Measurements from ENCODE around the gene HTR7. TPM values are rescaled to one million over a fixed set of nuclear protein-coding genes. Genes with fewer than 3 reads are reported as not detected.
"Not testable (repeated sequence)": the region's sequence is repeated elsewhere in the genome, so short reads cannot be mapped to it uniquely, and the experiment has no call there.

Gene HTR7
- 1.3 TPM for polyA plus RNA-seq (2013, experiment 1 of 2)
- polyA plus RNA-seq (2013, experiment 2 of 2), result 1.2 TPM

- peaks cover 6% of the 10 kb centered on the region for H3K9me3 ChIP-seq (ENCODE audit: control insufficient read depth, low read length)
- no peak within 1 kb of the TSS for H3K27ac ChIP-seq (ENCODE audit: low read length, poor library complexity, severe bottlenecking)
- peak within 1 kb of the TSS in 1 of 2 experiments; percentile 39 for H3K14ac ChIP-seq (ENCODE audit: low read length in 2 of 2)
- peak; percentile 59 for DNase-seq
- H2BK5ac ChIP-seq (ENCODE audit: low read depth, low read length, poor library complexity, severe bottlenecking), result no peak within 1 kb of the TSS
- peak within 1 kb of the TSS; percentile 56 to 71 for H3K4ac ChIP-seq (ENCODE audit: low read depth in 1 of 2, low read length in 2 of 2)
- H3K23ac ChIP-seq (ENCODE audit: low read length in 2 of 2), result peak within 1 kb of the TSS in 1 of 2 experiments; percentile 73
- peak within 1 kb of the TSS; percentile 66 for H4K8ac ChIP-seq (ENCODE audit: low read length)
- peak within 1 kb of the TSS; percentile 84 for H2BK120ac ChIP-seq (ENCODE audit: low read depth, low read length)
- peaks cover 7 to 34% of the 10 kb centered on the region in 2 experiments for H3K27me3 ChIP-seq (ENCODE audit: control insufficient read depth in 1 of 2, insufficient read depth in 1 of 2, low read length in 2 of 2)
- H3K9ac ChIP-seq (ENCODE audit: low read length), result peak within 1 kb of the TSS; percentile 78
- H3K36me3 ChIP-seq (ENCODE audit: control insufficient read depth in 1 of 2, insufficient read depth in 2 of 2, low read depth in 1 of 2, low read length in 2 of 2), result no peaks in the 10 kb centered on the region
- no peak within 1 kb of the TSS for H2AK5ac ChIP-seq (ENCODE audit: low read length, severe bottlenecking)
- peak within 1 kb of the TSS; percentile 56 for H2AFZ ChIP-seq (ENCODE audit: low read depth, low read length)
- peak within 1 kb of the TSS; percentile 77 for H2BK15ac ChIP-seq (ENCODE audit: low read depth, poor library complexity, severe bottlenecking)
- H4K91ac ChIP-seq (ENCODE audit: low read length), result peak within 1 kb of the TSS; percentile 23
- peak within 1 kb of the TSS; percentile 95 for H3K4me2 ChIP-seq (ENCODE audit: low read length, poor library complexity, severe bottlenecking)
- H3K18ac ChIP-seq (ENCODE audit: low read depth in 1 of 2, low read length in 2 of 2), result peak within 1 kb of the TSS; percentile 67 to 92
- peaks cover 7% of the 10 kb centered on the region for H3K4me1 ChIP-seq (ENCODE audit: control insufficient read depth, insufficient read depth, low read depth, low read length)
- no peaks in the 10 kb centered on the region for H3K79me1 ChIP-seq (replicated peaks; ENCODE audit: low read length, poor library complexity, severe bottlenecking)
- peak within 1 kb of the TSS in 1 of 2 experiments; percentile 54 for H2BK12ac ChIP-seq (ENCODE audit: low read length in 2 of 2)
- WGBS, result under 1% methylated on average over 77 of the region's 104 CpGs
- H3K4me3 ChIP-seq (ENCODE audit: insufficient read depth in 1 of 2, low read depth in 1 of 2, low read length in 2 of 2), result peak within 1 kb of the TSS; percentile 76 to 82
These were observed at the start of gene HTR7 for GRCh38 chr10:90857635-90858460. Gene HTR7 (minus strand): TSS chr10:90858039. CDS start chr10:90857671, 368 bp downstream.

DNA sequence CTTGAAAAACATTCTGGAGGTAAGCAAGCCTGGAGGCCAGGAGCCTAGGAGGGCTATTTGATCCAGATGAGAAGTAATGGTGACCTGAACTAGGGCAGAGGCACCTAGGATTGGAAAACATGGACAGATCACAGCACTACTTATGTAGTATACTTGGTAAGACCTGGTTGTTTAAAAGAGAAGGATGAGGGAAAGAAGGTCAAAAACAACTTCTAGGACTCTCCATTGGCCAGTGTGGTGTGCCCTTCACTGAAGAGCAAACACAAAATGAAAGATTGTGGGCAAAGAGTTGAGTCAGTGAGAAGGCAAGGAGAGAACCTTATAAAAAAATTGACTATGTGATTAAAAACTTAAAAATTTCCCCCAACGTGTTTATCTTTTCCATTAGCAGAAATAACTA lies 48.8 kb upstream of the HTR7 start:
- Histone ChIP-seq H3K4me2 (ENCODE audit: low read length, poor library complexity, severe bottlenecking) (no peak overlapping the region), H3K36me3 (ENCODE audit: control insufficient read depth in 1 of 2, insufficient read depth in 2 of 2, low read depth in 1 of 2, low read length in 2 of 2) (peaks cover 5 to 29% of the 10 kb centered on the region in 2 experiments), H3K4me3 (ENCODE audit: insufficient read depth in 1 of 2, low read depth in 1 of 2, low read length in 2 of 2) (no peak overlapping the region), H3K4ac (ENCODE audit: low read depth in 1 of 2, low read length in 2 of 2) (no peak overlapping the region), H2BK15ac (ENCODE audit: low read depth, poor library complexity, severe bottlenecking) (no peak overlapping the region), H3K79me1 (replicated peaks; ENCODE audit: low read length, poor library complexity, severe bottlenecking) (no peaks in the 10 kb centered on the region), H3K27me3 (ENCODE audit: control insufficient read depth in 1 of 2, insufficient read depth in 1 of 2, low read length in 2 of 2) (no peaks in the 10 kb centered on the region), H3K18ac (ENCODE audit: low read depth in 1 of 2, low read length in 2 of 2) (no peak overlapping the region), H2AK5ac (ENCODE audit: low read length, severe bottlenecking) (no peak overlapping the region), H4K8ac (ENCODE audit: low read length) (no peak overlapping the region), H3K27ac (ENCODE audit: low read length, poor library complexity, severe bottlenecking) (no peak overlapping the region), H3K9me3 (ENCODE audit: control insufficient read depth, low read length) (no peaks in the 10 kb centered on the region), H2BK5ac (ENCODE audit: low read depth, low read length, poor library complexity, severe bottlenecking) (no peak overlapping the region), H4K91ac (ENCODE audit: low read length) (no peak overlapping the region), H3K9ac (ENCODE audit: low read length) (no peak overlapping the region), H2AFZ (ENCODE audit: low read depth, low read length) (no peak overlapping the region), H2BK12ac (ENCODE audit: low read length in 2 of 2) (no peak overlapping the region), H3K14ac (ENCODE audit: low read length in 2 of 2) (no peak overlapping the region), H3K23ac (ENCODE audit: low read length in 2 of 2) (no peak overlapping the region), H3K4me1 (ENCODE audit: control insufficient read depth, insufficient read depth, low read depth, low read length) (no peaks in the 10 kb centered on the region), H2BK120ac (ENCODE audit: low read depth, low read length) (no peak overlapping the region)
- no peak for DNase-seq
- no CpG with 5 or more reads among the region's 1 CpG for WGBS

GRCh38 chr10:90905925-90906324 lies 48.1 kb upstream of the HTR7 start:
- no peak overlapping the region for H3K9ac ChIP-seq (ENCODE audit: low read length)
- no peaks in the 10 kb centered on the region for H3K4me1 ChIP-seq (ENCODE audit: control insufficient read depth, insufficient read depth, low read depth, low read length)
- H3K18ac ChIP-seq (ENCODE audit: low read depth in 1 of 2, low read length in 2 of 2), result no peak overlapping the region
- H2BK120ac ChIP-seq (ENCODE audit: low read depth, low read length), result no peak overlapping the region
- no peak overlapping the region for H3K14ac ChIP-seq (ENCODE audit: low read length in 2 of 2)
- H2AFZ ChIP-seq (ENCODE audit: low read depth, low read length), result no peak overlapping the region
- no peak overlapping the region for H3K4me2 ChIP-seq (ENCODE audit: low read length, poor library complexity, severe bottlenecking)
- no peak overlapping the region for H4K8ac ChIP-seq (ENCODE audit: low read length)
- H3K9me3 ChIP-seq (ENCODE audit: control insufficient read depth, low read length), result no peaks in the 10 kb centered on the region
- H3K79me1 ChIP-seq (replicated peaks; ENCODE audit: low read length, poor library complexity, severe bottlenecking), result no peaks in the 10 kb centered on the region
- no peak overlapping the region for H3K4me3 ChIP-seq (ENCODE audit: insufficient read depth in 1 of 2, low read depth in 1 of 2, low read length in 2 of 2)
- peaks cover 7 to 36% of the 10 kb centered on the region in 2 experiments for H3K36me3 ChIP-seq (ENCODE audit: control insufficient read depth in 1 of 2, insufficient read depth in 2 of 2, low read depth in 1 of 2, low read length in 2 of 2)
- no peak overlapping the region for H3K4ac ChIP-seq (ENCODE audit: low read depth in 1 of 2, low read length in 2 of 2)
- no peaks in the 10 kb centered on the region for H3K27me3 ChIP-seq (ENCODE audit: control insufficient read depth in 1 of 2, insufficient read depth in 1 of 2, low read length in 2 of 2)
- no peak overlapping the region for H2BK12ac ChIP-seq (ENCODE audit: low read length in 2 of 2)
- WGBS, result 94% methylated on average over 1 of the region's 1 CpG
- no peak for DNase-seq
- H3K23ac ChIP-seq (ENCODE audit: low read length in 2 of 2), result no peak overlapping the region
- H2BK5ac ChIP-seq (ENCODE audit: low read depth, low read length, poor library complexity, severe bottlenecking), result no peak overlapping the region
- no peak overlapping the region for H3K27ac ChIP-seq (ENCODE audit: low read length, poor library complexity, severe bottlenecking)
- no peak overlapping the region for H4K91ac ChIP-seq (ENCODE audit: low read length)
- no peak overlapping the region for H2BK15ac ChIP-seq (ENCODE audit: low read depth, poor library complexity, severe bottlenecking)
- H2AK5ac ChIP-seq (ENCODE audit: low read length, severe bottlenecking), result no peak overlapping the region

DNA sequence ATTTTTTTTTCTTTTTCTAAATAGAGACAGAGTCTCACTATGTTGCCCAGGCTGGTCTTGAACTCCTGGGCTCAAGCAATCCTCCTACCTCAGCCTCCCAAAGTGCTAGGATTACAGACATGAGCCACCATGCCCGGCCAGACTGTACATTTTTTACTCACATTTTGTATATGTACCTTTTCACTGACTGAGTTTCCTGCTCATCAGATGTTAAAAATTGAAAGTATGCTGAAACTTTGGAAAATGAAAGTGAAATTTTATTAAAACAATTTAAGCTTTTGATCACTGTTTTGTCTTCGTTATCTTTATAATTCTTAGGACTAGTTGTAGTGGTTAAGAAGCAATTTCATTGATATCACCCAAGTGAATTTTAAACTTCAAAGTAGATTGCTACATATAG lies 39.1 kb upstream of the HTR7 start:
- H2BK5ac ChIP-seq (ENCODE audit: low read depth, low read length, poor library complexity, severe bottlenecking); H2BK120ac ChIP-seq (ENCODE audit: low read depth, low read length); H3K18ac ChIP-seq (ENCODE audit: low read depth in 1 of 2, low read length in 2 of 2); H3K9ac ChIP-seq (ENCODE audit: low read length); H2AFZ ChIP-seq (ENCODE audit: low read depth, low read length); H2AK5ac ChIP-seq (ENCODE audit: low read length, severe bottlenecking); H3K4me1 ChIP-seq (ENCODE audit: control insufficient read depth, insufficient read depth, low read depth, low read length); DNase-seq; H3K9me3 ChIP-seq (ENCODE audit: control insufficient read depth, low read length); H4K8ac ChIP-seq (ENCODE audit: low read length); H3K4ac ChIP-seq (ENCODE audit: low read depth in 1 of 2, low read length in 2 of 2); H3K27ac ChIP-seq (ENCODE audit: low read length, poor library complexity, severe bottlenecking); H2BK15ac ChIP-seq (ENCODE audit: low read depth, poor library complexity, severe bottlenecking); H3K27me3 ChIP-seq (ENCODE audit: control insufficient read depth in 1 of 2, insufficient read depth in 1 of 2, low read length in 2 of 2); H4K91ac ChIP-seq (ENCODE audit: low read length); H3K79me1 ChIP-seq (replicated peaks; ENCODE audit: low read length, poor library complexity, severe bottlenecking); H3K23ac ChIP-seq (ENCODE audit: low read length in 2 of 2); H3K14ac ChIP-seq (ENCODE audit: low read length in 2 of 2); H3K4me3 ChIP-seq (ENCODE audit: insufficient read depth in 1 of 2, low read depth in 1 of 2, low read length in 2 of 2); H3K4me2 ChIP-seq (ENCODE audit: low read length, poor library complexity, severe bottlenecking); H2BK12ac ChIP-seq (ENCODE audit: low read length in 2 of 2): not testable (repeated sequence)
- peaks cover 6 to 72% of the 10 kb centered on the region in 2 experiments for H3K36me3 ChIP-seq (ENCODE audit: control insufficient read depth in 1 of 2, insufficient read depth in 2 of 2, low read depth in 1 of 2, low read length in 2 of 2)
- no CpG with 5 or more reads among the region's 2 CpGs for WGBS

Data from mesenchymal stem cell (in vitro differentiated cells and primary cell).